SH-SY5Y (cell line): ENCODE results near the gene SCYL3.

Experiments
- GATA2 ChIP-seq: IDR thresholded peaks from 2 replicates; pipeline ENCODE4 v1.6.1; 2011; ENCODE audit warnings: mild to moderate bottlenecking, low read depth, low read length
- GATA3 ChIP-seq: IDR thresholded peaks from 2 replicates; pipeline ENCODE4 v1.6.1; 2011; ENCODE audit warnings: low read depth, mild to moderate bottlenecking, low read length, moderate library complexity

DNA sequence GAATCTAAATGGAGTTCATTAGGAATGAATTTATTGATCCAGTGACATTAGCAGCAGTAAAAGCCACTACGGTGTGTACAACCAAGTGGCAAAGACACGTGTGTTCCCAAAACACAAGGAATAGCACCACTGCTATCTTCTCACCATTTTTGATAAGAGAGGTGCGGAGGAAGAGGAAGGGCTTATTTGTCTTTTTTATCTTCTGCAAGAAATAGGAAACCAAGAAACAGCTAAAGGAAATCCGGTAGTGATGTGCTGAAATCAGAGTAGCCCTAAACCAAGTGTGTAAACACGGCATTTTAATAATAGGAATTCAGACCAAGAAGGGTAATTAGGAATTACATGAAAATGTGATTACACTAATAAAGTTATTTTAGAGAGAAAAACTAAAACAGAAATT lies 9.1 kb upstream of the SCYL3 start:
- no peak for TF ChIP-seq GATA2
- TF ChIP-seq GATA3 = no peak
